IMR-90 (cell line): ENCODE measurements around the gene CRYAA.

Experiments
- BHLHE40 ChIP-seq: fragments of 150-350 bp; IDR thresholded peaks from 2 replicates; pipeline ENCODE4 v1.6.1; 2016; ENCODE audit warnings: mild to moderate bottlenecking, low read depth, low read length
- CEBPB ChIP-seq: IDR thresholded peaks from 2 replicates; pipeline ENCODE4 v1.6.1; 2012; ENCODE audit warnings: low read depth, low read length, improper control_type of control experiment
- CHD1 ChIP-seq: IDR thresholded peaks from 2 replicates; pipeline ENCODE4 v1.6.1; 2012; ENCODE audit warnings: low read depth, low read length, improper control_type of control experiment
- CTCF ChIP-seq: conservative IDR thresholded peaks from 2 replicates; pipeline ENCODE4 v1.5.1; 2012; ENCODE audit warnings: mild to moderate bottlenecking, low read depth, low read length, improper control_type of control experiment
- ELK1 ChIP-seq: fragments of 150-350 bp; IDR thresholded peaks from 2 replicates; pipeline ENCODE4 v1.6.1; 2016; ENCODE audit warnings: low read depth, mild to moderate bottlenecking, low read length, moderate library complexity, borderline replicate concordance
- MAFK ChIP-seq: IDR thresholded peaks from 2 replicates; pipeline ENCODE4 v1.6.1; 2012; ENCODE audit warnings: low read depth, low read length, improper control_type of control experiment
- MAZ ChIP-seq: IDR thresholded peaks from 2 replicates; pipeline ENCODE4 v1.6.1; 2012; ENCODE audit warnings: low read depth, mild to moderate bottlenecking, low read length, improper control_type of control experiment, moderate library complexity, borderline replicate concordance
- MXI1 ChIP-seq: IDR thresholded peaks from 2 replicates; pipeline ENCODE4 v1.6.1; 2012; ENCODE audit warnings: low read depth, mild to moderate bottlenecking, low read length, moderate library complexity, borderline replicate concordance
- NFE2L2 ChIP-seq: fragments of 150-350 bp; IDR thresholded peaks from 2 replicates; pipeline ENCODE4 v1.6.1; 2016; ENCODE audit warnings: low read depth, mild to moderate bottlenecking, low read length
- POLR2A ChIP-seq: IDR thresholded peaks from 2 replicates; pipeline ENCODE4 v1.6.1; 2012; ENCODE audit warnings: mild to moderate bottlenecking, low read depth, low read length
- RAD21 ChIP-seq: IDR thresholded peaks from 2 replicates; pipeline ENCODE4 v1.6.1; 2012; ENCODE audit warnings: low read length, improper control_type of control experiment
- RCOR1 ChIP-seq: IDR thresholded peaks from 2 replicates; pipeline ENCODE4 v1.6.1; 2012; ENCODE audit warnings: mild to moderate bottlenecking, low read length, improper control_type of control experiment; ENCODE audit not compliant: insufficient replicate concordance
- RFX5 ChIP-seq: IDR thresholded peaks from 2 replicates; pipeline ENCODE4 v1.8.0; 2012; ENCODE audit warnings: low read depth, mild to moderate bottlenecking, low read length, moderate library complexity
- SMC3 ChIP-seq: fragments of 150-350 bp; IDR thresholded peaks from 2 replicates; pipeline ENCODE4 v1.6.1; 2016; ENCODE audit warnings: low read depth, mild to moderate bottlenecking, antibody characterized with exemption, low read length, moderate library complexity

- TF ChIP-seq SMC3: no peak
- TF ChIP-seq CTCF: no peak
- TF ChIP-seq RCOR1: no peak
- TF ChIP-seq POLR2A: no peak
- no peak for TF ChIP-seq RAD21
- TF ChIP-seq ELK1: no peak
- no peak for TF ChIP-seq MAZ
- TF ChIP-seq BHLHE40: no peak
- no peak for TF ChIP-seq NFE2L2
- no peak for TF ChIP-seq MXI1
- no peak for TF ChIP-seq CEBPB
- no peak for TF ChIP-seq RFX5
- TF ChIP-seq CHD1: no peak
- no peak for TF ChIP-seq MAFK
Observed at GRCh38 chr21:43194303-43195120, 25.7 kb downstream of the CRYAA start.
